ENCODE results near the gene GULP1.
A peak's percentile ranks its signal among the peaks of the same experiment; 100 is the strongest.
"Not testable (repeated sequence)": the region's sequence is repeated elsewhere in the genome, so short reads cannot be mapped to it uniquely, and the experiment has no call there.

The GULP1 gene

DNA sequence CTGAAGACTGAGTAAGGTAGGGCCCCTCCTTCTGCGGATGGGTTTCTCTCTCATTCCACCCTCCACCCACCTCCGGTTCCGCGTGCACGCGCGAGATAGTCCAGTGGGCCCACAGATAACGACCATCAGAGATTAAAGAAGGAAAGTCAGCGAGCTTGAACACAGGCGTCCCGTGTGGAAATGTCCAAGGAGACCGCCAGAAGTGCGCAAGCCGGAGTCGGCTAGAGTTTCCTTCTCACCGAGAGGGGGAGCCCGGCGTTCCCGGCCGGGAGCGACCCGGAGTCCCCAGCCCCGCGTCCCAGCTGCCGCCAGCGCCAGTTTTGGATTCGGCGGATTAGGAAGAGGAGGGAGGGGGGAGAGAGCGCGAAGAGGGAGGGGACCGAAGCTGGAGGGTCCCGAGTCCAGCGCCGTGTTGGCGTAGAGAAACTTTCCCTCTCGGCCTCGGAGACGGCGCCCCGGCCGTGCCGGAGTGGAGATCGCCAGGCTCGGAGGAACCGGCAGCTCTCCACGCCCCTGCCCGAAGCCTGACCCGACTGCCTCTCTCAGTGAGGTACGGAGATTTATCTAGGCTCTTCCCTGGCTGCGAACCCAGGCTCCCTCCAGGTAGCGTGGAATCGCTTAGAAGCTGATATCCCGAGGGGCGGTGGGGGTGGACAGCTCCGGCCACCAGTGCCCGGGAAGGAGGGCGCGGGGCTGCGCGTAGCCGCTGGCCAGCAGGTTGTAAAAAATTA lies at the start of gene GULP1:
Gene GULP1 (plus strand): TSS at position 258 of the 731 bp plus-strand sequence. CDS start 185,829 bp downstream, outside the sequence.
- peak; percentile 14 for DNase-seq

GRCh38 chr2:188243381-188243780 lies 48.3 kb upstream of the GULP1 start:
- no peak for DNase-seq

DNA sequence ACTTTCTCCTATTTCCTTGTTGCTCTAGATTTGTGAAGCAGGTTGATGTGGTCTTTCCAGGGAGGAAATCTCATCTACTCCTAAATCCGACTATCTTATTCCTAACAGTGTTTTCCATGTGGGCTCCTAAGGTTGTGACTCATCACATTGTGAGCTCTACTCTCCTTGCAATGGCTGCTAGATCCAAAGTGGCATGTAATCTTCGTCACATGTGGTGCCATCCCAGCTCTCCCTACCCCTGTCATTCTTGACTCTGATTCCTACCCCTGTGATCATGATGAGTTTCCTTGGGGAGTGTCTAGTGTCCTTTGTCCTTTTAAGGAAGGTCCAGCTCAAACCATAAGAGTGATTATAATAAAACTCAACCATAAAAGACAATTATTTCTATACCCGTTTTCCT lies 47.3 kb upstream of the GULP1 start:
- no peak for DNase-seq

- peak; percentile 2 for DNase-seq
Measured at GRCh38 chr2:188245230-188245629, 46.4 kb upstream of the GULP1 start.

GRCh38 chr2:188248513-188248912 lies 43.2 kb upstream of the GULP1 start:
- no peak for DNase-seq

- DNase-seq = no peak
Measured at GRCh38 chr2:188251034-188251433, 40.6 kb upstream of the GULP1 start.

GRCh38 chr2:188256420-188256819 lies 35.3 kb upstream of the GULP1 start:
- no peak for DNase-seq

DNA sequence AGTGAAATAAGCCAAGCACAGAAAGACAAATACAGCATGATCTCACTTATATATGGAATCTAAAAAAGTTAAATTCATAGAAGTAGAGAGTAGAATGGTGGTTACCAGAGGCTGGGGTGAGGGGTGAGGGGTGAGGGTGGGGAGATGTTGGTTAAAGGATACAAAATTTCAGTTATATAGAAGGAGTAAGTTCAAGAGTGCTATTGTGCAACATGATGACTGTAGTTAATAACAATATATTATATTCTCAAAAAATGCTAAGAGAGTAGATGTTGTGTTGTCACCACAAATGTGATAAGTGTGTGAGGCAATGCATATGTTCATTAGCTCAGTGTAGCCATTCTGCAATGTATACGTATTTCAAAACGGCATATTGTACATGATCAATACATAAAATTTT lies 26.4 kb upstream of the GULP1 start:
- no peak for DNase-seq

GRCh38 chr2:188267776-188268175 lies 23.9 kb upstream of the GULP1 start:
- no peak for DNase-seq

DNA sequence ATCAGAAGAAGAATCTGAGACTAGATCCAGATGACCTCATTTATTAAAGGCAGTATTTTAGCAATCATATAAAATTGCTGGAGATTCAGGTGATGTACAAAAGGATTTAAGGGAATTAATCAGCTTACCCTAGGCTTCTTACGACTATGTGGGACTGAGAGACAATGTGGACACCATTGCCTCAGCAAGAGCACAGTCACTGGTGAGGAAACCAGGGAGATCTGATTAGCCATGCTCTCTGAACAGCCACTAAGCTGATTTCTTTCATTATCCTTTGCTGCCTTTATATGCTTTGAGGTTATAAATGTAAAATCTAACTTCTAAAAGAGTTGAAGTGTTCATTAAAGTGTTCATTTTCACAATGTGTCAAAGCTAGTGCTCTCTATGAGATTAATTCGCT lies 22.7 kb upstream of the GULP1 start:
- no peak for DNase-seq

DNA sequence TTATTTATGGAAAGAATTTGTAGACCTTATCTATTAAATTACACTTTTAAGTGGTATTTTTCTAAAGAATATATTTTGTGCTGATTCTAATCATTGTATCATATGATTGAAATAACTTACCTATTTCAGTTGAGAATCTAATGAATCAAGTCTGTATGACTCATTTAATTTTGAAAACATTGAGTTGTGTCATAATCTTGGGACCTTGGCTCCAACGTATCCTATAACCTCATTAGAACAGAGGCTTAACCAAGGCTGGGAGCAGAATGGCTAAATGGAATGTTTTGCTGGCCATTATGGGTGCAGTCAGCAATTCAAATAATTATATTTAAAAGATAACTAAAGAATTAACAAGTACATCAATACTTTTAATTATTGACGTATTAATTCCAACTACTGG lies 19.6 kb upstream of the GULP1 start:
- no peak for DNase-seq

DNA sequence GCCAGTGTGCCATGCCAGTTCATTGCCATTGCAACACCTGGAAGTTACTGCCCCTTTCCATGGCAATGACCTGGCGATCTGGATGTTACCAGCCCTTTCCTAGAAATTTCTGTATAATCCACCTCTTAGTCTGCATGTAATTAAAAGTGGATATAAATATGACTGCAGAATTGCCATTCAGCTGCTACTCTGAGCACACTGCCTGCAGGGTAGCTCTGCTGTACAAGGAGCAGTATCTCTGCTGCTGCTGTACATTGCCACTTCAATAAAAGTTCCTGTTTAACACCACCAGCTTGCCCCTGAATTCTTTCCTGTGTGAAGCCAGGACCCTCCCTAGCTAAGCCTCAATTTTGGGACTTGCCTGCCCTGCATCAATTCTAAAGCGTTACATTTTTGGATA lies 17.4 kb upstream of the GULP1 start:
- no peak for DNase-seq

DNA sequence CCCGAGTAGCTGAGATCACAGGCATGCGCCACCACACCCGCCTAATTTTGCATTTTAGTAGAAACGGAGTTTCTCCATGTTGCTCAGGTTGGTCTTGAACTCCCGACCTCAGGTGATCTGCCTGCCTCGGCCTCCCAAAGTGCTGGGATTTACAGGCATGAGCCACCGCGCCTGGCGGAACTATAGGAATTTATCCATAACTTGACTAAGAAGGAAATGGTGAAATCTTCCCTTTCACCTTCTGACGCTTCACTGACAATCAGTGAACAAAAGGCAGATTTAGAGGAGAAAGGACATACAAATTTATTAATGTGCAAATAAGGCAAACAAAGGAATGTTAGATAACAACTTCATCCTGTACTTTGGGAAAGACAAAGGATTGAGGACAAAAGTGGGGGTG lies 15.4 kb upstream of the GULP1 start:
- no peak for DNase-seq

- DNase-seq = no peak
Measured at GRCh38 chr2:188277786-188278185, 13.9 kb upstream of the GULP1 start.

GRCh38 chr2:188278388-188279092 lies 13.1 kb upstream of the GULP1 start:
- no peak for DNase-seq

DNA sequence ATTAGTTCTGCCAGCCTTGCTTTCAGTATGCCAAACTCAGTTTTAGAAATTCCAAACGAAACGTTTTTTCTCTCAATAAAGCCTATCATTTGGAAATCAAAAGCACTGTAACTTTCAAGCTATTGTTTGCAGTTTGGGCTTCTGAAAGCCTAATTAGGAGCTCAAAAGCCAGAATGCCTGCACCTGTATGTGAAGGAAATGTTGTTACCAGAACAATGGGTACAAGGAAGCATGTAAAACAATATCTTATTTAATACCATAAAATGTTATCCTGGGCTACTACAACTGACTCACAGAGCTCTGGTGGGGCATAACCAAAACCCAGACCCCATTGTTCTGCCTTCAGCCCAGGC lies 12.6 kb upstream of the GULP1 start:
- DNase-seq = no peak

DNA sequence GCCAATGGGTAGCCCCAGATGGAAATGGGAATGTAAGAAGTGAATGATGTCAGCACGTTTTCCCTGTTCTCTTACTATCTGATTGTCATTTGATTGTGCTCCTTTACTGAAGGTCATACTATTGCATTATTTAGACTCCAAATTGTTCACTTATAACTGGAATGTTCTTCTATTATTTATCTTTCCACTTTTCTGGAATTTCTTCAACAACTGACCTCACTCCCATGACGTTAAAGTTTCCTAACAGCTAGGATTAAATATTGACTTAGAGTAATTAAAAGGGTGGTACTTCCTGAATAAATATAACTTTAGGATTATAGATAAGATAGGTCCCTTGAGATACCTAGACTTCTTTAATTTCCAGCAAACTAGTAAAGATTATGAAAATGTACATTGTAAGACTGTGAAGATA lies 10.9 kb upstream of the GULP1 start:
- no peak for DNase-seq

DNA sequence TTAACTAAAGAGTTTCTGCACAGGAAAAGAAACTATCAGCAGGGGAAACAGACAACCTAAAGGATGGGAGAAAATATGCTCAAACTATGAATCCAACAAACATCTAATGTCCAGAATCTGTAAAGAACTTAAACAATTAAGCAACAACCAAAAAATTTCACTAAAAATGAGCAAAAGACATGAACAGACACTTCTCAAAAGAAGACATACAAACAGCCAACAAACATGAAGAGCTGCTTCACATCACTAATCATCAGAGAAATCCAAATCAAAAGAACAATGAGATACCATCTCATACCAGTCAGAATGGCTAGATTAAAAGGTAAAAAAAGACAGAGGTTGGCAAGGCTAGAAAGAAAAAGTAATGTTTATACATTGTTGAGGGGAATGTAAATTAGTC lies 8.8 kb upstream of the GULP1 start:
- no peak for DNase-seq

DNA sequence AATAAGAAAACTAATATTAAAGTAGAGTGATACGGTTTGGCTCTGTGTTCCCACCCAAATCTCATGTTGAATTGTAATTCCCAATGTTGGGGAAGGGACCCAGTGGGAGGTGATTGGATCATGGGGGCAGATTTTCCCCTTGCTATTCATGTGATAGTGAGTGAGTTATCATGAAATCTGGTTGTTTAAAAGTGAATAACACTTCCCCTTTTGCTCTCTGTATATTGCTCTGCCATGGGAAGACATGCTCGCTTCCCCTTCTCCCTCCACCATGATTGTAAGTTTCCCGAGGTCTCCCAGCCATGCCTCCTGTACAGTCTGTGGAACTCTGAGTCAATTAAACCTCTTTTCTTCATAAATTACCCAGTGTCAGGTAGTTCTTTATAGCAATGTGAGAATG lies 7.4 kb upstream of the GULP1 start:
- not testable (repeated sequence) for DNase-seq

DNA sequence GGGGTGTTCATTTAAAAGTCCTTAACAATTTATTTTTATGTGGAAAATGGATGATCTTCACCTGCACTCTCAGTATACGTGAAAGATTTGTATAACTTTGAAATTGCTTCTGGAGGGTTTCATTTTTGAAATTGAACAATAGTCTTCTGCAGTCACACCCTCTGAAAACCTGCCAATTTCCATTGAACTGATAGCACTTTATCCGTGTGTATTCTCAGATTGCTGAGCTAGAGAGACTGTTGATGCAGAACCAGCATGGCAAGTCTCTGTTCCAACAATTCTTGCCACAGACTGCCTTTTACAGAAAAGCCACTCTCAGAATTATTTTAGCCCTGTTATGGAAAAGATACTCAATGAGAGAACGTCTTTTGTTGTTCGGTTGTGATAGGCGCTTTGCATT lies 6.6 kb upstream of the GULP1 start:
- no peak for DNase-seq

GRCh38 chr2:188285774-188286173 lies 5.9 kb upstream of the GULP1 start:
- no peak for DNase-seq

- no peak for DNase-seq
Measured at GRCh38 chr2:188291142-188291616, 495 bp upstream of the GULP1 start.

GRCh38 chr2:188292348-188293239 lies 920 bp downstream of the GULP1 start:
- DNase-seq = peak; percentile 4
